ENCODE data around the gene CEP97. TPM values are rescaled to one million over a fixed set of nuclear protein-coding genes. Genes with fewer than 3 reads are reported as not detected.

CEP97 gene
- total RNA-seq, 1 experiment from 2014 or later, result 12.0 TPM

DNA sequence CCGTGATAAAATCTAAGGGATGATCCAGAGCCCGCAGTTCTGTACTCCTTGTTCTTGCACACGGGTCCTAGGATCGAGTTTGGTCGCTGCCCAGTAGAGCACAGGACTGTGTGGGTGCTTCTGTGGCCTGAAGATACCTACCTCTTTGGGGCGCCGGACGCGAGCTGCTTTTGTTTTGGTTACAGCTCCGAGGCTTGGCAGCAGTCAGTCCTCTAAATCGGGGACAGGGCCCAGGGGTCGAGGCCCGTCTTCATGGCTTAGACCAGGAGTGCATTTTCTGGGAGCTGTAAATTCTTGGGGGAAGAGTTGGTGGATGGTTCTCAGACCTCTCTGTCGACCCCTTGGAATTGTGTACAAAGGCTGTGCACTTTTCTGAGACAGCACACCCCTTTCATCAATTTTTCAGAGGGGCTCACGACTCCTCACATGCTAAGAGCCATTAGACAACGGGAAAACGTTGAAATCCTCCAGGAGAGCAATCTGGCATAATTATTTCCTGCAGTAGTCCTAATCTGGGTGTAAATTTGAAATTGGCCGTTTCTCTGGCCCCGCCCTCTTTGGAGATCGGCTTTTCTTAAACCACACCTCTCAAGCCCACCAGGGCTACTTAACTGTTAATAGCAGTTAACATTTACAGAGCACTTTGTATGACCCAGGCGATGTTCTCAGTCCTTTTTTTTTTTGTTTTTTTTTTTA is 928 bp downstream of the CEP97 start:
- TF ChIP-seq ZNF532 (CRISPR knock-in tag; IDR thresholded peaks at IDR 0.05; ENCODE audit: borderline replicate concordance) (no peak), ZNF121 (CRISPR knock-in tag; IDR thresholded peaks at IDR 0.05) (no peak), USF1 (CRISPR knock-in tag; IDR thresholded peaks at IDR 0.05) (no peak), FOXP4 (CRISPR knock-in tag; IDR thresholded peaks at IDR 0.05) (no peak), TP53 (CRISPR knock-in tag; IDR thresholded peaks at IDR 0.05) (no peak)
- TF ChIP-seq, protein P1, sequence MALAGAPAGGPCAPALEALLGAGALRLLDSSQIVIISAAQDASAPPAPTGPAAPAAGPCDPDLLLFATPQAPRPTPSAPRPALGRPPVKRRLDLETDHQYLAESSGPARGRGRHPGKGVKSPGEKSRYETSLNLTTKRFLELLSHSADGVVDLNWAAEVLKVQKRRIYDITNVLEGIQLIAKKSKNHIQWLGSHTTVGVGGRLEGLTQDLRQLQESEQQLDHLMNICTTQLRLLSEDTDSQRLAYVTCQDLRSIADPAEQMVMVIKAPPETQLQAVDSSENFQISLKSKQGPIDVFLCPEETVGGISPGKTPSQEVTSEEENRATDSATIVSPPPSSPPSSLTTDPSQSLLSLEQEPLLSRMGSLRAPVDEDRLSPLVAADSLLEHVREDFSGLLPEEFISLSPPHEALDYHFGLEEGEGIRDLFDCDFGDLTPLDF (CRISPR knock-in tag; IDR thresholded peaks at IDR 0.05), result no peak
- ATAC-seq, result peak; percentile 4; the same call in 1 of the 2 replicates
- POLR2A ChIA-PET, result interaction anchor here (1.0 to 1.7 kb wide), 2 partner anchors 39 to 48 kb away, joined by 6 to 10 read pairs; partner anchors contain the start of genes RPL24 and ZBTB11
- Mint-ChIP-seq H3K36me3 (peaks cover 19% of the 10 kb centered on the region), H3K9me3 (no peaks in the 10 kb centered on the region), H3K27ac (0 out of 2 replicates have a peak overlapping the region, but pooled peaks have one; percentile 35), H3K4me3 (peak overlapping the region; percentile 98), H3K27me3 (ENCODE audit: low read depth) (no peaks in the 10 kb centered on the region), H3K4me1 (peaks cover 7% of the 10 kb centered on the region)
- peak; percentile 20 for DNase-seq (ENCODE audit: low spot score)
- CTCF ChIA-PET, result interaction anchor here (1.0 to 1.4 kb wide), 5 partner anchors 10 to 152 kb away, joined by 3 to 11 read pairs (median 4); partner anchors contain the start of genes NXPE3, PCNP and ZBTB11

DNA sequence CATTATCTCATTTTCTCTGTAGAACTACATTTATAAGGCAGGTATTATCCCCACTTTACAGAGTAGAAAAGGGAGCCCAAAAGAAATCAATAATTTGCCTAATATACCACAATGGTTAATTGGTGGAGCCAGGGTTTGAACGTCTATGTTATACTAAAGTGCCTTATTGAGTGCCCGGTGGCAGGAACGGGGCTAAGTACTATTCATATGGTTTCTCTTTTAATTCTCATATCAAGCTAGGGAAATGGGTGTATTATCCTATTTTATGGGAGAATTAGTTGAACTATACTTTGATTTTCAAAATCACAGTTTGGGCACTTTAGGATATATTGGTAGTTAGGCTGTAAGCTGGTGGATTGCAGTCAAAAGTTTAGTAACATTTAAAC is 1.5 kb downstream of the CEP97 start:
- H3K9me3 Mint-ChIP-seq, result no peaks in the 10 kb centered on the region
- TF ChIP-seq PRDM15 (CRISPR knock-in tag; IDR thresholded peaks at IDR 0.05), result no peak
- TF ChIP-seq, protein P2, sequence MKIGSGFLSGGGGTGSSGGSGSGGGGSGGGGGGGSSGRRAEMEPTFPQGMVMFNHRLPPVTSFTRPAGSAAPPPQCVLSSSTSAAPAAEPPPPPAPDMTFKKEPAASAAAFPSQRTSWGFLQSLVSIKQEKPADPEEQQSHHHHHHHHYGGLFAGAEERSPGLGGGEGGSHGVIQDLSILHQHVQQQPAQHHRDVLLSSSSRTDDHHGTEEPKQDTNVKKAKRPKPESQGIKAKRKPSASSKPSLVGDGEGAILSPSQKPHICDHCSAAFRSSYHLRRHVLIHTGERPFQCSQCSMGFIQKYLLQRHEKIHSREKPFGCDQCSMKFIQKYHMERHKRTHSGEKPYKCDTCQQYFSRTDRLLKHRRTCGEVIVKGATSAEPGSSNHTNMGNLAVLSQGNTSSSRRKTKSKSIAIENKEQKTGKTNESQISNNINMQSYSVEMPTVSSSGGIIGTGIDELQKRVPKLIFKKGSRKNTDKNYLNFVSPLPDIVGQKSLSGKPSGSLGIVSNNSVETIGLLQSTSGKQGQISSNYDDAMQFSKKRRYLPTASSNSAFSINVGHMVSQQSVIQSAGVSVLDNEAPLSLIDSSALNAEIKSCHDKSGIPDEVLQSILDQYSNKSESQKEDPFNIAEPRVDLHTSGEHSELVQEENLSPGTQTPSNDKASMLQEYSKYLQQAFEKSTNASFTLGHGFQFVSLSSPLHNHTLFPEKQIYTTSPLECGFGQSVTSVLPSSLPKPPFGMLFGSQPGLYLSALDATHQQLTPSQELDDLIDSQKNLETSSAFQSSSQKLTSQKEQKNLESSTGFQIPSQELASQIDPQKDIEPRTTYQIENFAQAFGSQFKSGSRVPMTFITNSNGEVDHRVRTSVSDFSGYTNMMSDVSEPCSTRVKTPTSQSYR (CRISPR knock-in tag; IDR thresholded peaks at IDR 0.05), result no peak
- no peak for TF ChIP-seq FOXP1 (CRISPR knock-in tag; IDR thresholded peaks at IDR 0.05; ENCODE audit: borderline replicate concordance)
- TF ChIP-seq NR3C1 (CRISPR knock-in tag; conservative IDR thresholded peaks at IDR 0.05; ENCODE audit: low read depth), result no peak
- TF ChIP-seq, protein P1 (CRISPR knock-in tag; IDR thresholded peaks at IDR 0.05), result no peak
- TF ChIP-seq TEAD4 (CRISPR knock-in tag; IDR thresholded peaks at IDR 0.05), result no peak
- no peak for TF ChIP-seq TCF7 (CRISPR knock-in tag; IDR thresholded peaks at IDR 0.05; ENCODE audit: low read depth)
- H3K4me1 Mint-ChIP-seq, result peaks cover 7% of the 10 kb centered on the region
- H3K27me3 Mint-ChIP-seq (ENCODE audit: low read depth), result no peaks in the 10 kb centered on the region
- ATAC-seq (no peak), DNase-seq (ENCODE audit: low spot score) (no peak)
- CTCF ChIA-PET, result no interaction called here
- H3K4me3 Mint-ChIP-seq, result peak overlapping the region; percentile 98
- POLR2A ChIA-PET, result no interaction called here
- H3K27ac Mint-ChIP-seq, result no peak overlapping the region
- peaks cover 19% of the 10 kb centered on the region for H3K36me3 Mint-ChIP-seq

All from WTC11 (cell line).